ENCODE results near the gene CCR7. TPM values are rescaled to one million over a fixed set of nuclear protein-coding genes. Genes with fewer than 3 reads are reported as not detected.

The CCR7 gene
- total and polyA plus RNA-seq, 2 of the 4 experiments (the other 2 are of a cell fraction): 0.14 to 0.36 TPM

DNA sequence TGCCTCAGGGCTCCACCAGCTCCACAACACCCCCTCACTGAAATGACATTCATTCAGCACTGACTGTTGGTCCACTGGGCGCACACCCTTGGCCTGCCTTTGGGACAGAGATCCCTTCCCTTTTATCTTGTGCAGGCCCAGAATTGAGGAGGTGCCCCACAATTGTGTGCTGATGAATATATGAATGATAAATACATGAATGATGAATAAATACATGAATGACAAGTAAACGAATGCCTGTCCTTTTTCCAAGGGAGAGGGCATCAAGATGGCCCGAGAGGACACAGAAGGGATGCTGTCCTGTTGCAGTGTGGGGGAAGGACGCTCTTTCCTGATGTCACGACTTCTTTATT lies 5.7 kb downstream of the CCR7 start:
- BruUV-seq (replicated peaks): no TSS peak

More for the DNA sequence above, 5.7 kb downstream of the CCR7 start:
- Histone ChIP-seq H3K79me1 (ENCODE audit: low read depth in 1 of 2, low read length in 2 of 2) (peaks cover 0 to 5% of the 10 kb centered on the region in 2 experiments; a peak in 3 of 4 replicates), H3K4me1 (ENCODE audit: control insufficient read depth, insufficient read depth, low read length) (peaks cover 28% of the 10 kb centered on the region), H3K56ac (ENCODE audit: extremely low read depth, insufficient read depth, low read length) (no peak overlapping the region), H4K8ac (ENCODE audit: low read depth in 2 of 2, low read length in 2 of 2) (peak overlapping the region; percentile 33 to 91; a peak in 3 of 4 replicates), H3K9me1 (ENCODE audit: insufficient read depth, low read length) (no peaks in the 10 kb centered on the region), H4K20me1 (ENCODE audit: insufficient read depth, low read length) (no peaks in the 10 kb centered on the region), H2BK5ac (ENCODE audit: low read depth, low read length, poor library complexity, severe bottlenecking) (peak overlapping the region; percentile 83), H3K4ac (ENCODE audit: low read depth, low read length) (peak overlapping the region; percentile 84), H2BK120ac (ENCODE audit: low read depth, low read length) (peak overlapping the region; percentile 90), H3K36me3 (ENCODE audit: control insufficient read depth, insufficient read depth, low read length) (no peaks in the 10 kb centered on the region), H3K14ac (replicated peaks; ENCODE audit: low read depth, low read length) (peak overlapping the region; percentile 23; the same call in 1 of the 2 replicates), H2AK5ac (ENCODE audit: low read depth, low read length) (peak overlapping the region; percentile 94), H3K4me2 (ENCODE audit: low read depth, low read length) (no peak overlapping the region), H3K4me3 (ENCODE audit: insufficient read depth, low read depth, low read length) (no peak overlapping the region), H2BK15ac (ENCODE audit: low read depth, low read length) (peak overlapping the region; percentile 85; the same call in 2 of the 3 replicates), H2AK9ac (replicated peaks; ENCODE audit: low read depth, low read length, poor library complexity) (peak overlapping the region; percentile 91), H2AFZ (replicated peaks; ENCODE audit: low read length, poor library complexity) (no peak overlapping the region), H3K9me3 (ENCODE audit: control insufficient read depth, insufficient read depth, low read length) (no peaks in the 10 kb centered on the region), H2BK20ac (ENCODE audit: low read depth, low read length) (peak overlapping the region; percentile 91), H3K9ac (ENCODE audit: low read depth, low read length) (0 out of 2 replicates have a peak overlapping the region, but pooled peaks have one; percentile 51), H4K5ac (ENCODE audit: low read depth, low read length) (peak overlapping the region; percentile 66), H3K27me3 (ENCODE audit: control insufficient read depth, insufficient read depth, low read length) (peaks cover 19% of the 10 kb centered on the region), H3K27ac (ENCODE audit: insufficient read depth, low read length) (peak overlapping the region; percentile 69), H3K23ac (ENCODE audit: low read depth, low read length) (0 out of 2 replicates have a peak overlapping the region, but pooled peaks have one; percentile 13), H4K91ac (ENCODE audit: insufficient read depth, low read depth, low read length) (peak overlapping the region; percentile 93), H3K18ac (ENCODE audit: low read depth, low read length) (peak overlapping the region; percentile 55)
- ATAC-seq (ENCODE audit: low read depth) (no peak), DNase-seq (no peak)
- TF ChIP-seq MAZ (IDR thresholded peaks at IDR 0.05; ENCODE audit: borderline replicate concordance, low read depth, low read length) (no peak), RFX5 (IDR thresholded peaks at IDR 0.05; ENCODE audit: low read depth, low read length) (no peak), POLR2A (IDR thresholded peaks at IDR 0.05; ENCODE audit: low read depth, low read length) (no peak)
- in situ Hi-C loops (cut with MboI; ENCODE audit: low sequenced_read_pairs) (no loop called here), dilution Hi-C loops (cut with HindIII; ENCODE audit: low sequenced_read_pairs, unreplicated experiment) (no loop called here), intact Hi-C loops (cut with micrococcal nuclease) (no loop called here)
- CTCF ChIA-PET: interaction anchor here (0.6 to 3.2 kb wide), 18 partner anchors 11 to 198 kb away, joined by 3 to 43 read pairs (median 3); partner anchors contain the start of gene TOP2A
- WGBS, 2 experiments (ENCODE audit: extremely low coverage in 2 of 2, insufficient read length in 1 of 2): no CpG with 5 or more reads among the region's 5 CpGs
- POLR2A ChIA-PET (ENCODE audit: unreplicated experiment): interaction anchor here (0.6 to 1.1 kb wide), 2 partner anchors 8 to 116 kb away, joined by 3 to 4 read pairs; no protein-coding TSS in a partner anchor

Data from IMR-90 (cell line).